A549 (cell line): Measurements from ENCODE around the gene SLC24A3. TPM values are rescaled to one million over a fixed set of nuclear protein-coding genes. Genes with fewer than 3 reads are reported as not detected.
A peak's percentile ranks its signal among the peaks of the same experiment; 100 is the strongest.

Experiments used
- ATAC-seq, 2 experiments: fragments of 200-7000 bp in 1 of 2; fragments of >200 bp in 1 of 2; cut with Nextera tagmentation in 1 of 2; cut with Tn5 transposase in 1 of 2; 3 replicates each; pipeline versions ENCODE4 v1.8.0 to v1.9.1; 2018 to 2020; ENCODE audit warnings: mild to moderate bottlenecking in 1 of 2, moderate library complexity in 1 of 2
- CTCF ChIA-PET: fragments of 300-600 bp; sonication (Branson Sonifier 250); formaldehyde crosslinking; extraction: SDS; loops from one replicate; lab custom pipeline; 2021; ENCODE audit warnings: antibody characterized with exemption, inconsistent platforms; lab: Yijun Ruan, JAX
- POLR2A ChIA-PET: fragments of 350-600 bp; formaldehyde crosslinking; extraction: SDS; loops from one replicate; lab custom pipeline; 2021; ENCODE audit warnings: antibody characterized with exemption, inconsistent platforms; lab: Yijun Ruan, JAX
- DNase-seq, 2 experiments: peaks; one replicate each; pipeline versions ENCODE4 v3.0.0 to v3.0.0-alpha.2; 2011 to 2016; ENCODE audit warnings: low read depth in 1 of 2, low spot score in 1 of 2
- FAIRE-seq: peaks from 2 replicates; lab custom pipeline; 2011; peaks lifted over from hg19 to GRCh38; lab: Jason Lieb, UNC
- H3K27ac ChIP-seq, 2 experiments: fragments of >200 bp; sonication (Bioruptor Twin); formaldehyde crosslinking; 3 replicates each; pipeline ENCODE4 v1.5.1; 2016 to 2017
- H3K4me1 ChIP-seq: fragments of >200 bp; sonication (Bioruptor Twin); formaldehyde crosslinking; 3 replicates; pipeline ENCODE4 v1.6.1; 2016
- H3K4me2 ChIP-seq: fragments of >200 bp; sonication (Bioruptor Twin); formaldehyde crosslinking; 3 replicates; pipeline ENCODE4 v1.6.1; 2016
- H3K4me3 ChIP-seq: fragments of >200 bp; sonication (Bioruptor Twin); formaldehyde crosslinking; 3 replicates; pipeline ENCODE4 v1.5.1; 2016
- H3K9me3 ChIP-seq: fragments of >200 bp; sonication (Bioruptor Twin); formaldehyde crosslinking; 3 replicates; pipeline ENCODE4 v1.6.1; 2016
- CEBPB ChIP-seq, 2 experiments: fragments of >200 bp in 1 of 2; sonication (Bioruptor Twin) in 1 of 2; formaldehyde crosslinking in 1 of 2; IDR thresholded peaks; 2 replicates each; pipeline ENCODE4 v1.6.1; 2012 to 2016
- CHD4 ChIP-seq: fragments of 200-600 bp; sonication (generic); IDR thresholded peaks from 2 replicates; pipeline ENCODE4 v1.6.1; 2016; ENCODE audit warnings: antibody characterized with exemption, mild to moderate bottlenecking, borderline replicate concordance
- EHF ChIP-seq: fragments of 250-450 bp; sonication (Bioruptor Pico); IDR thresholded peaks from 2 replicates; pipeline ENCODE4 v1.5.0; 2020; ENCODE audit warnings: mild to moderate bottlenecking
- EP300 ChIP-seq, 2 experiments: fragments of >200 bp; sonication (Bioruptor Twin); formaldehyde crosslinking; IDR thresholded peaks; 2 replicates in 1 of 2; 3 replicates in 1 of 2; pipeline ENCODE4 v1.6.1; 2016 to 2017
- FOSB ChIP-seq: fragments of 250-450 bp; sonication (Bioruptor Pico); IDR thresholded peaks from 2 replicates; pipeline ENCODE4 v1.5.0; 2020; ENCODE audit warnings: mild to moderate bottlenecking, moderate library complexity
- FOSL2 ChIP-seq, 2 experiments: fragments of 450-650 bp in 1 of 2; fragments of >200 bp in 1 of 2; sonication (Bioruptor Twin) in 1 of 2; formaldehyde crosslinking; IDR thresholded peaks; 2 replicates each; pipeline versions ENCODE4 v1.5.0 to v1.6.1; 2016 to 2020; ENCODE audit warnings: mild to moderate bottlenecking in 1 of 2, moderate library complexity in 1 of 2
- GATA3 ChIP-seq: IDR thresholded peaks from 2 replicates; pipeline ENCODE4 v1.6.1; 2012; ENCODE audit warnings: borderline replicate concordance
- HDAC2 ChIP-seq: fragments of 200-600 bp; sonication (generic); IDR thresholded peaks from 2 replicates; pipeline ENCODE4 v1.6.1; 2016
- HES2 ChIP-seq: fragments of >200 bp; sonication (Bioruptor Twin); formaldehyde crosslinking; IDR thresholded peaks from 2 replicates; pipeline ENCODE4 v1.6.1; 2016
- HOXB5 ChIP-seq: fragments of 250-450 bp; sonication (Bioruptor Pico); IDR thresholded peaks from 2 replicates; pipeline ENCODE4 v1.5.0; 2020; ENCODE audit warnings: mild to moderate bottlenecking, moderate library complexity
- JUN ChIP-seq, 2 experiments: fragments of >200 bp; sonication (Bioruptor Twin); formaldehyde crosslinking; IDR thresholded peaks; 2 replicates in 1 of 2; 3 replicates in 1 of 2; pipeline ENCODE4 v1.6.1; 2016 to 2017
- KDM1A ChIP-seq: fragments of 200-600 bp; sonication (generic); IDR thresholded peaks from 2 replicates; pipeline ENCODE4 v1.6.1; 2016; ENCODE audit warnings: low read depth, mild to moderate bottlenecking
- KDM5A ChIP-seq: fragments of 200-600 bp; sonication (generic); IDR thresholded peaks from 2 replicates; pipeline ENCODE4 v1.6.1; 2016; ENCODE audit warnings: antibody characterized with exemption, mild to moderate bottlenecking
- MAX ChIP-seq: IDR thresholded peaks from 2 replicates; pipeline ENCODE4 v1.6.1; 2012
- MYC ChIP-seq: IDR thresholded peaks from 2 replicates; pipeline ENCODE4 v1.6.1; 2012; ENCODE audit warnings: mild to moderate bottlenecking, inconsistent platforms, low read length, improper control_type of control experiment, borderline replicate concordance
- PHF8 ChIP-seq: fragments of 200-600 bp; sonication (generic); IDR thresholded peaks from 2 replicates; pipeline ENCODE4 v1.6.1; 2016; ENCODE audit warnings: low read depth, mild to moderate bottlenecking, antibody characterized with exemption, moderate library complexity, borderline replicate concordance
- POLR2AphosphoS2 ChIP-seq: conservative IDR thresholded peaks from 2 replicates; pipeline ENCODE4 v1.6.1; 2012; ENCODE audit warnings: low read length, improper control_type of control experiment, inconsistent platforms
- RAD21 ChIP-seq, 2 experiments: fragments of >200 bp in 1 of 2; sonication (Bioruptor Twin) in 1 of 2; formaldehyde crosslinking in 1 of 2; IDR thresholded peaks in 1 of 2; conservative IDR thresholded peaks in 1 of 2; 2 replicates in 1 of 2; 3 replicates in 1 of 2; pipeline ENCODE4 v1.6.1; 2012 to 2018; ENCODE audit warnings: inconsistent platforms in 1 of 2
- RARB ChIP-seq: fragments of 250-450 bp; sonication (Bioruptor Pico); IDR thresholded peaks from 2 replicates; pipeline ENCODE4 v1.8.0; 2021; ENCODE audit warnings: mild to moderate bottlenecking, moderate library complexity
- RCOR1 ChIP-seq: fragments of 150-350 bp; IDR thresholded peaks from 2 replicates; pipeline ENCODE4 v1.6.1; 2014; ENCODE audit warnings: antibody characterized with exemption, low read length, low read depth
- RNF2 ChIP-seq: fragments of 200-600 bp; sonication (generic); IDR thresholded peaks from 2 replicates; pipeline ENCODE4 v1.6.1; 2016; ENCODE audit warnings: low read depth, mild to moderate bottlenecking, antibody characterized with exemption, moderate library complexity, borderline replicate concordance
- SMC3 ChIP-seq: fragments of >200 bp; sonication (Bioruptor Twin); formaldehyde crosslinking; IDR thresholded peaks from 3 replicates; pipeline ENCODE4 v1.6.1; 2018; ENCODE audit warnings: inconsistent platforms
- TFCP2L1 ChIP-seq: fragments of 250-450 bp; sonication (Bioruptor Pico); IDR thresholded peaks from 2 replicates; pipeline ENCODE4 v1.5.0; 2021; ENCODE audit warnings: mild to moderate bottlenecking
- TP53 ChIP-seq: fragments of 250-450 bp; sonication (Bioruptor Pico); IDR thresholded peaks from 2 replicates; pipeline ENCODE4 v1.5.0; 2021; ENCODE audit warnings: mild to moderate bottlenecking, moderate library complexity
- ZNF302 ChIP-seq: fragments of 250-450 bp; sonication (Bioruptor Pico); IDR thresholded peaks from 2 replicates; pipeline ENCODE4 v1.9.0; 2021; ENCODE audit warnings: inconsistent platforms, mild to moderate bottlenecking, moderate library complexity
- WGBS: methylation state at CpG from one replicate; pipeline ENCODE4 v1.1.6; 2017; ENCODE audit errors: missing lambda C conversion rate; 5-methylcytosine and 5-hydroxymethylcytosine counted together
- polyA plus RNA-seq, 4 experiments: library from polyadenylated mRNA; depleted of rRNA in 3 of 4; stranded (reverse); fragments of >200 nt; fragmentation: RNase III in 1 of 4; extraction: RNeasy Plus Mini Kit Qiagen cat#74134 plus additional on column Dnase treatment in 1 of 4; gene quantifications; 2 replicates in 3 of 4; 3 replicates in 1 of 4; pipeline ENCODE4 v1.2.3, GENCODE V29; 2011 to 2017
- TF ChIP-seq, protein P1 (sequence below): fragments of 150-350 bp; IDR thresholded peaks from 2 replicates; pipeline ENCODE4 v1.6.1; 2014; ENCODE audit warnings: low read depth, mild to moderate bottlenecking, low read length
- TF ChIP-seq, protein P2 (sequence below): fragments of >200 bp; sonication (Bioruptor Twin); formaldehyde crosslinking; IDR thresholded peaks from 3 replicates; pipeline ENCODE4 v1.6.1; 2016
- TF ChIP-seq, protein P3 (sequence below): IDR thresholded peaks from 2 replicates; pipeline ENCODE4 v1.6.1; 2012
- TF ChIP-seq, protein P4 (sequence below): fragments of >200 bp; sonication (Bioruptor Twin); formaldehyde crosslinking; IDR thresholded peaks from 3 replicates; pipeline ENCODE4 v1.5.1; 2016
- TF ChIP-seq, protein P5 (sequence below): fragments of 250-450 bp; sonication (Bioruptor Pico); IDR thresholded peaks from 2 replicates; pipeline ENCODE4 v1.5.0; 2021; ENCODE audit warnings: mild to moderate bottlenecking, moderate library complexity, borderline replicate concordance
- TF ChIP-seq, protein P6 (sequence below): fragments of 250-450 bp; sonication (Bioruptor Pico); IDR thresholded peaks from 2 replicates; pipeline ENCODE4 v1.5.0; 2020; ENCODE audit warnings: low read depth, mild to moderate bottlenecking, moderate library complexity
- TF ChIP-seq, protein P7 (sequence below): IDR thresholded peaks from 2 replicates; pipeline ENCODE4 v1.6.1; 2012; ENCODE audit warnings: low read depth, borderline replicate concordance

SLC24A3 gene
- polyA plus RNA-seq, 2 of the 4 experiments (the other 2 are of a cell fraction): 0.08 TPM; not detected in 1

GRCh38 chr20:19737025-19737424, 524.6 kb downstream of the SLC24A3 start:
- H3K4me1 ChIP-seq: peaks cover 39% of the 10 kb centered on the region
- 2% methylated on average over 4 of the region's 4 CpGs for whole genome bisulfite sequencing
- peak overlapping the region; percentile 72 for H3K4me2 ChIP-seq
- peak; percentile 64 to 85 for DNase-seq
- peak; percentile 100 for FAIRE-seq
- ChIA-PET CTCF (interaction anchor here (0.9 to 1.3 kb wide), 4 partner anchors 44 to 171 kb away, joined by 3 to 7 read pairs (median 3); no protein-coding TSS in a partner anchor), POLR2A (interaction anchor here (0.6 to 1.7 kb wide), 2 partner anchors 21 to 1166 kb away, joined by 3 to 7 read pairs; partner anchors contain the start of gene RIN2)
- peak overlapping the region; percentile 78 to 84 for H3K27ac ChIP-seq
- peak; percentile 68 to 77 for ATAC-seq
- H3K9me3 ChIP-seq: no peaks in the 10 kb centered on the region
- H3K4me3 ChIP-seq: no peak overlapping the region
- no peak for TF ChIP-seq HOXB5 (CRISPR knock-in tag)
- TF ChIP-seq, protein P1, sequence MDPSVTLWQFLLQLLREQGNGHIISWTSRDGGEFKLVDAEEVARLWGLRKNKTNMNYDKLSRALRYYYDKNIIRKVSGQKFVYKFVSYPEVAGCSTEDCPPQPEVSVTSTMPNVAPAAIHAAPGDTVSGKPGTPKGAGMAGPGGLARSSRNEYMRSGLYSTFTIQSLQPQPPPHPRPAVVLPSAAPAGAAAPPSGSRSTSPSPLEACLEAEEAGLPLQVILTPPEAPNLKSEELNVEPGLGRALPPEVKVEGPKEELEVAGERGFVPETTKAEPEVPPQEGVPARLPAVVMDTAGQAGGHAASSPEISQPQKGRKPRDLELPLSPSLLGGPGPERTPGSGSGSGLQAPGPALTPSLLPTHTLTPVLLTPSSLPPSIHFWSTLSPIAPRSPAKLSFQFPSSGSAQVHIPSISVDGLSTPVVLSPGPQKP: no peak
- TF ChIP-seq PHF8: no peak
- TF ChIP-seq, protein P2, sequence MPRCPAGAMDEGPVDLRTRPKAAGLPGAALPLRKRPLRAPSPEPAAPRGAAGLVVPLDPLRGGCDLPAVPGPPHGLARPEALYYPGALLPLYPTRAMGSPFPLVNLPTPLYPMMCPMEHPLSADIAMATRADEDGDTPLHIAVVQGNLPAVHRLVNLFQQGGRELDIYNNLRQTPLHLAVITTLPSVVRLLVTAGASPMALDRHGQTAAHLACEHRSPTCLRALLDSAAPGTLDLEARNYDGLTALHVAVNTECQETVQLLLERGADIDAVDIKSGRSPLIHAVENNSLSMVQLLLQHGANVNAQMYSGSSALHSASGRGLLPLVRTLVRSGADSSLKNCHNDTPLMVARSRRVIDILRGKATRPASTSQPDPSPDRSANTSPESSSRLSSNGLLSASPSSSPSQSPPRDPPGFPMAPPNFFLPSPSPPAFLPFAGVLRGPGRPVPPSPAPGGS: peak; percentile 72; the same call in 1 of the 3 replicates
- no peak; the same call in 2 of the 3 replicates for TF ChIP-seq SMC3
- TF ChIP-seq TP53 (CRISPR knock-in tag): no peak
- TF ChIP-seq, protein P3, sequence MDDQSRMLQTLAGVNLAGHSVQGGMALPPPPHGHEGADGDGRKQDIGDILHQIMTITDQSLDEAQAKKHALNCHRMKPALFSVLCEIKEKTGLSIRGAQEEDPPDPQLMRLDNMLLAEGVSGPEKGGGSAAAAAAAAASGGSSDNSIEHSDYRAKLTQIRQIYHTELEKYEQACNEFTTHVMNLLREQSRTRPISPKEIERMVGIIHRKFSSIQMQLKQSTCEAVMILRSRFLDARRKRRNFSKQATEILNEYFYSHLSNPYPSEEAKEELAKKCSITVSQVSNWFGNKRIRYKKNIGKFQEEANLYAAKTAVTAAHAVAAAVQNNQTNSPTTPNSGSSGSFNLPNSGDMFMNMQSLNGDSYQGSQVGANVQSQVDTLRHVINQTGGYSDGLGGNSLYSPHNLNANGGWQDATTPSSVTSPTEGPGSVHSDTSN: no peak
- peak; percentile 87 for TF ChIP-seq FOSL2 (IDR thresholded peaks at IDR 0.05)
- TF ChIP-seq FOSL2 (CRISPR knock-in tag; IDR thresholded peaks at IDR 0.05): peak; percentile 91
- no peak for TF ChIP-seq HDAC2
- TF ChIP-seq MYC: no peak
- no peak for TF ChIP-seq RCOR1
- peak; percentile 76; a peak in 4 of 5 replicates for TF ChIP-seq JUN (IDR thresholded peaks at IDR 0.05)
- TF ChIP-seq MAX: peak; percentile 80
- no peak for TF ChIP-seq FOSB
- TF ChIP-seq, protein P4, sequence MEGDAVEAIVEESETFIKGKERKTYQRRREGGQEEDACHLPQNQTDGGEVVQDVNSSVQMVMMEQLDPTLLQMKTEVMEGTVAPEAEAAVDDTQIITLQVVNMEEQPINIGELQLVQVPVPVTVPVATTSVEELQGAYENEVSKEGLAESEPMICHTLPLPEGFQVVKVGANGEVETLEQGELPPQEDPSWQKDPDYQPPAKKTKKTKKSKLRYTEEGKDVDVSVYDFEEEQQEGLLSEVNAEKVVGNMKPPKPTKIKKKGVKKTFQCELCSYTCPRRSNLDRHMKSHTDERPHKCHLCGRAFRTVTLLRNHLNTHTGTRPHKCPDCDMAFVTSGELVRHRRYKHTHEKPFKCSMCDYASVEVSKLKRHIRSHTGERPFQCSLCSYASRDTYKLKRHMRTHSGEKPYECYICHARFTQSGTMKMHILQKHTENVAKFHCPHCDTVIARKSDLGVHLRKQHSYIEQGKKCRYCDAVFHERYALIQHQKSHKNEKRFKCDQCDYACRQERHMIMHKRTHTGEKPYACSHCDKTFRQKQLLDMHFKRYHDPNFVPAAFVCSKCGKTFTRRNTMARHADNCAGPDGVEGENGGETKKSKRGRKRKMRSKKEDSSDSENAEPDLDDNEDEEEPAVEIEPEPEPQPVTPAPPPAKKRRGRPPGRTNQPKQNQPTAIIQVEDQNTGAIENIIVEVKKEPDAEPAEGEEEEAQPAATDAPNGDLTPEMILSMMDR: no peak
- TF ChIP-seq CHD4: no peak
- peak; percentile 94 to 99 for TF ChIP-seq CEBPB (IDR thresholded peaks at IDR 0.05)
- TF ChIP-seq KDM1A: no peak
- TF ChIP-seq TFCP2L1 (CRISPR knock-in tag): no peak
- no peak for TF ChIP-seq EHF
- peak; percentile 55; the same call in 1 of the 2 replicates for TF ChIP-seq HES2
- TF ChIP-seq, protein P5, sequence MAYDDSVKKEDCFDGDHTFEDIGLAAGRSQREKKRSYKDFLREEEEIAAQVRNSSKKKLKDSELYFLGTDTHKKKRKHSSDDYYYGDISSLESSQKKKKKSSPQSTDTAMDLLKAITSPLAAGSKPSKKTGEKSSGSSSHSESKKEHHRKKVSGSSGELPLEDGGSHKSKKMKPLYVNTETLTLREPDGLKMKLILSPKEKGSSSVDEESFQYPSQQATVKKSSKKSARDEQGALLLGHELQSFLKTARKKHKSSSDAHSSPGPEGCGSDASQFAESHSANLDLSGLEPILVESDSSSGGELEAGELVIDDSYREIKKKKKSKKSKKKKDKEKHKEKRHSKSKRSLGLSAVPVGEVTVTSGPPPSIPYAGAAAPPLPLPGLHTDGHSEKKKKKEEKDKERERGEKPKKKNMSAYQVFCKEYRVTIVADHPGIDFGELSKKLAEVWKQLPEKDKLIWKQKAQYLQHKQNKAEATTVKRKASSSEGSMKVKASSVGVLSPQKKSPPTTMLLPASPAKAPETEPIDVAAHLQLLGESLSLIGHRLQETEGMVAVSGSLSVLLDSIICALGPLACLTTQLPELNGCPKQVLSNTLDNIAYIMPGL (CRISPR knock-in tag): no peak
- TF ChIP-seq POLR2AphosphoS2: no peak
- no peak for TF ChIP-seq RNF2
- no peak for TF ChIP-seq ZNF302
- no peak for TF ChIP-seq RARB
- TF ChIP-seq GATA3: peak; percentile 64
- peak; percentile 60 to 61; a peak in 3 of 5 replicates for TF ChIP-seq EP300 (IDR thresholded peaks at IDR 0.05)
- TF ChIP-seq, protein P6, sequence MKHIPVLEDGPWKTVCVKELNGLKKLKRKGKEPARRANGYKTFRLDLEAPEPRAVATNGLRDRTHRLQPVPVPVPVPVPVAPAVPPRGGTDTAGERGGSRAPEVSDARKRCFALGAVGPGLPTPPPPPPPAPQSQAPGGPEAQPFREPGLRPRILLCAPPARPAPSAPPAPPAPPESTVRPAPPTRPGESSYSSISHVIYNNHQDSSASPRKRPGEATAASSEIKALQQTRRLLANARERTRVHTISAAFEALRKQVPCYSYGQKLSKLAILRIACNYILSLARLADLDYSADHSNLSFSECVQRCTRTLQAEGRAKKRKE: no peak
- TF ChIP-seq, protein P7, sequence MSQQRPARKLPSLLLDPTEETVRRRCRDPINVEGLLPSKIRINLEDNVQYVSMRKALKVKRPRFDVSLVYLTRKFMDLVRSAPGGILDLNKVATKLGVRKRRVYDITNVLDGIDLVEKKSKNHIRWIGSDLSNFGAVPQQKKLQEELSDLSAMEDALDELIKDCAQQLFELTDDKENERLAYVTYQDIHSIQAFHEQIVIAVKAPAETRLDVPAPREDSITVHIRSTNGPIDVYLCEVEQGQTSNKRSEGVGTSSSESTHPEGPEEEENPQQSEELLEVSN: no peak
- TF ChIP-seq RAD21 (conservative IDR thresholded peaks at IDR 0.05 in 1 of 2, IDR thresholded peaks at IDR 0.05 in 1 of 2): no peak; a peak in 2 of 5 replicates
- TF ChIP-seq KDM5A: no peak
